OCI-LY3 (cell line): ENCODE data around the gene NCF4.

Experiments used
- CTCF ChIP-seq: fragments of 200-600, 300-600 bp; sonication (generic); IDR thresholded peaks from 2 replicates; pipeline ENCODE4 v1.5.1; 2014; ENCODE audit warnings: antibody characterized with exemption, low read length, low read depth
- EZH2phosphoT487 ChIP-seq: fragments of 200-600 bp; shearing (Covaris generic); IDR thresholded peaks from 2 replicates; pipeline ENCODE4 v1.6.1; 2018; ENCODE audit warnings: antibody characterized with exemption, mixed run types, low read depth

- TF ChIP-seq CTCF (no peak), EZH2phosphoT487 (no peak)
These were observed 38.7 kb downstream of the NCF4 start for GRCh38 chr22:36899498-36899897.
